NCI-H524 (cell line): ENCODE measurements around the gene HAUS1.
"Not testable (repeated sequence)": the region's sequence is repeated elsewhere in the genome, so short reads cannot be mapped to it uniquely, and the experiment has no call there.

Experiments
- DNase-seq, 2 experiments: peaks; one replicate each; lab custom pipeline; 2025; lab: John Stamatoyannopoulos, UW

HAUS1 gene

DNA sequence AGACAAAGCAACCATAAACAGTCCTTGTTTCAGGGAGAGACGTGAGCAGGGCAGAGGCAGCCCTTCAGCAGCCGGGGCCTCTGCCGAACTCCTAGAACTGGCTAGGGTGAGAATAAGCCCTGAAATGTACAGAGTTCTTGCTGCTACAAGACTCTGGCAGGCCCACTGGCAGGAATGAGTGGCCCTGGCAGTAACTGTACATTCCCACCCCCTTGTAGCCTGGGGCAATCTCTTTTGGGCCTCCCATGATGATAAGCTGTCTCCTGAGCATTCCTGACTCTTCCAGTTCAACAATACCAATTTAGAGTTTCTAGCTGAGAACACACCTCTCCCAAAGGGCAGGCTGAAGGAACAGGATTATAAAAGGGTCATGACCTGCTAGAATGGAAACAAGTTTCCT is 54.3 kb downstream of the HAUS1 start:
- DNase-seq: no peak

GRCh38 chr18:46160050-46160798 is 56.0 kb downstream of the HAUS1 start:
- no peak for DNase-seq

DNA sequence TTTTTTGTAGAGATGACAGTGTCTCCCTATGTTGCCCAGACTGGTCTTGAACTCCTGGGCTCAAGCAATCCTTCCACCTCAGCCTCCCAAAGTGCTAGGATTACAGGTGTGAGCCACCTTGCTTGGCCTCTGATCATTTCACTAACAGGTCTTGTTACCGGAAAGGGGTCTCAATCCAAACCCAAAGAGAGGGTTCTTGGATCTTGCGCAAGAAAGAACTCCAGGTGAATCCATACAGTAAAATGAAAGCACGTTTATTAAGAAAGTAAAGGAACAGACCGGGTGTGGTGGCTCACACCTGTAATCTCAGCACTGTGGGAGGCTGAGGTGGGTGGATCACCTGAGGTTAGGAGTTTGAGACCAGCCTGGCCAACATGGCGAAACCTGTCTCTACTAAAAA is 56.7 kb downstream of the HAUS1 start:
- not testable (repeated sequence) for DNase-seq

DNA sequence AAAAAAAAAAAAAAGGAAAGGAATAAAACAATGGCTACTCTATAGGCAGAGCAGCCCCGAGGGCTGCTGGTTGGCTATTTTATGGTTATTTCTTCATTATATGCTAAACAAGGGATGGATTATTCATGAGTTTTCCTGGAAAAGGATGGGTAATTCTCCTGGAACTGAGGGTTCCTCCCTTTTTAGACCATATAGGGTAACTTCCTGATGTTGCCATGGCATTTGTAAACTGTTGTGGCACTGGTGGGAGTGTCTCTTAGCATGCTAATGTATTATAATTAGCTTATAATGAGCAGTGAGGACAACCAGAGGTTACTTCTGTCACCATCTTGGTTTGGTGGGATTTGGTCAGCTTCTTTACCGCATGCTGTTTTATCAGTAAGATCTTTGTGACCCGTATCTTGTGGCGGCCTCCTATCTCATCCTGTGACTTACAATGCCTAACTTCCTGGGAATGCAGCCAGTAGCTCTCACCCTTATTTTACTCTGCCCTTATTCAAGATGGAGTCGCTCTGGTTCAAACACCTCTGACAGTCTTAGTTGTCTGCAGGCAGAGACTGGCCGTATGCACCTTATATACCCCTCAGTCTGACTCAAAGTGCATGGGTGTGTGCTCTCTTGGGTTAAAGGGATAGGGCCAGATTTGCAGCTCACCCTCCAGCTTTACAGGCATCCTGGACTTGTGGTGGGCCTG is 57.7 kb downstream of the HAUS1 start:
- DNase-seq: no peak

DNA sequence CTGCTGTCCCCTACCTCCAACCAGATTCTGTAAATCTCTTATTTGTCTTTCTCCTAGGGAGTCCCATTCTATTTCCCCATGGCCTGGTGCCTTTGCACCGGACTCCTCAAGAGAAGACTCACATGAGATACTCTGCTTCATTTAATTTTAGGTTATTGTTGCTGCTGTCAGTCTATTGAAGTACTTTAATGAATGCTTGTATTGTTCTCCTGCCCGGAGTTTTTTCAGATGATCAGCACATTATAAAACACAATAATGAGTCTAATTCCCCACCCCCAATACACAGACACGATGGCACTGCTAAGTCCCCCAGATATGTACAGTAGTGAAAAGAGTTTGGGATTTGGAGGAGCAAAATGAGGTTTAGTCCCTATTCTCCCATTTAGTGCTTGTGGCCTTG is 58.9 kb downstream of the HAUS1 start:
- DNase-seq: no peak

- DNase-seq: no peak
Observed at GRCh38 chr18:46163941-46164499, 59.8 kb downstream of the HAUS1 start.

DNA sequence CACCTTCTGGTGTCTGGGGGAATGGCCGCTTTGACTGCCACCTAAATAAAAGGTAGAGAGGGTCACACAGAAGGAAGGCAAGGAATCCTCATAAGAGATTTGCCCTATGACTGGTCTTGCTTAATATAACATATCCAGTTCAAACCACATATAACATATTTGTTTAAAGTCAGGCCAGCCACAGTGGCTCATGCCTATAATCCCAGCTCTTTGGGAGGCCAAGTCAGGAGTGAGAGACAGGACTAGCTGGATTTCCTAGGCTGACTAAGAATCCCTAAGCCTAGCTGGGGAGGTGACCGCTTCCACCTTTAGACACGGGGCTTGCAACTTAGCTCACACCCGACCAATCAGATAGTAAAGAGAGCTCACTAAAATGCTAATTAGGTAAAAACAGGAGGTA is 60.3 kb downstream of the HAUS1 start:
- not testable (repeated sequence) for DNase-seq

DNA sequence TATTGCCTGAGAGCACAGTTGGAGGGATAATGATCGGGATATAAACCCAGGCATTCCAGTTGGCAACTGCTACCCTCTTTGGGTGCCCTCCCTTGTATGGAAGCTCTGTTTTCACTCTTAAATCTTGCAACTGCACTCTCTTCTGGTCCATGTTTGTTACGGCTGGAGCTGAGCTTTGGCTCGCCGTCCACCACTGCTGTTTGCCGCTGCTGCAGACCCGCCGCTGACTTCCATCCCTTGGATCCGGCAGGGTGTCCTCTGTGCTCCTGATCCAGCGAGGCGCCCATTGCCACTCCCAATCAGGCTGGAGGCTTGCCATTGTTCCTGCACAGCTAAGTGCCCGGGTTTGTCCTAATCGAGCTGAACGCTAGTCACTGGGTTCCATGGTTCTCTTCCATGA is 60.7 kb downstream of the HAUS1 start:
- no peak for DNase-seq

DNA sequence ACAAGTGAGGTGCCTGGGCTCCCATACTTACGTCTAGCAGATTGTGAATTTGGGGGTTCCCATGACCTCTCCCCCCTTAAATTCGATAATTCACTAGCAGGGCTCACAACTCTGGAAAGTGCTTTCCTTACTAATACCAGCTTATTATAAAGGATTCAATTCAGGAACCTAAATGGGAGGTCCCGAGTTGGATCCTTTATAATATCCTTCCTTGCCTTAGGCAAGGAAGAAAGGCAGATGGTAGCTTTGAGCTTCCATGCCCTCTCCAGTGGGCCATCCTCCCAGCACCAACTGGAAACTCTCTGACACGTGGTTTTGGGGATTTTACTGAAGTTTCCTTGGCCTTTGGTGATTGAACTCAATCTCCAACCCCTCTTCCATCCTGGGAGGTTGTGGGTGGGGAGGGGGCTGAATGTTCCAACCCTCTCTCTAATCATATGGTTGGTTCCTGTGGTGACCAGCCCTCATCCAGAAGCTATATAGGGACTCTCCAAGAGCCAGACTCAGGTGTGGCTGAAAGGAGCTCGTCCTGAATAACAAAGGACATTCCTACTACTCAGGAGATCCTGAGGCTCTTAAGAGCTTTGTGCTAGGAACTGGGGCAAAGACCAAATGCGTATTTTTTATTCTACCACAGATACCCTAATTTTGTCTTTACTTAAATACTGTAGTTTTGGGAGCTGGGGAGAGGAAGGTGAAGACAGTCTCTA is 62.2 kb downstream of the HAUS1 start:
- DNase-seq: no peak

- no peak for DNase-seq
Observed at GRCh38 chr18:46167971-46168370, 63.8 kb downstream of the HAUS1 start.

DNA sequence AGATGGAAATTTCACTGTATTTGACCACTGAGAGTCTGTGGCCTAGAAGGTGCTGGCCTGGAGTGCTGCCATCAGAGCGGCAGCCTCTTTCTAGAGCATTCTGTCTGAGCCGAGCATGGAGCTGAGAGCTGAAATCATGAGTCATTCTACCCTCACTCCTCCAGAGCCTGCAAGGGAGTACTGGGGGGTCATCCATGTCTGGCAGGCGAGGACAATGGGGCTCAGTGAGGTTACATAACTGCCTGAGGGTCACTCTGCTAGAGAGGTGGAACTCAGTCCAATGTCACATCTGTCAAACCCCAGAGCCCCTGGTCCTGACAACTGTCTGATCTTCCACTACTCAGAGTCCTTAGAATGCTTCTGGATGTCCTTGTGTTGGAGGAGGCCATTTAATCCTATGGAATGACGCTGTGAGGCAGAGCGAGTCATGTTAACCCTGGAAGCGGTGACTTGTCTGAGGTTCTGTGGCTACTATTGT is 65.3 kb downstream of the HAUS1 start:
- DNase-seq: no peak

- DNase-seq: no peak
Observed at GRCh38 chr18:46171331-46171730, 67.1 kb downstream of the HAUS1 start.

DNA sequence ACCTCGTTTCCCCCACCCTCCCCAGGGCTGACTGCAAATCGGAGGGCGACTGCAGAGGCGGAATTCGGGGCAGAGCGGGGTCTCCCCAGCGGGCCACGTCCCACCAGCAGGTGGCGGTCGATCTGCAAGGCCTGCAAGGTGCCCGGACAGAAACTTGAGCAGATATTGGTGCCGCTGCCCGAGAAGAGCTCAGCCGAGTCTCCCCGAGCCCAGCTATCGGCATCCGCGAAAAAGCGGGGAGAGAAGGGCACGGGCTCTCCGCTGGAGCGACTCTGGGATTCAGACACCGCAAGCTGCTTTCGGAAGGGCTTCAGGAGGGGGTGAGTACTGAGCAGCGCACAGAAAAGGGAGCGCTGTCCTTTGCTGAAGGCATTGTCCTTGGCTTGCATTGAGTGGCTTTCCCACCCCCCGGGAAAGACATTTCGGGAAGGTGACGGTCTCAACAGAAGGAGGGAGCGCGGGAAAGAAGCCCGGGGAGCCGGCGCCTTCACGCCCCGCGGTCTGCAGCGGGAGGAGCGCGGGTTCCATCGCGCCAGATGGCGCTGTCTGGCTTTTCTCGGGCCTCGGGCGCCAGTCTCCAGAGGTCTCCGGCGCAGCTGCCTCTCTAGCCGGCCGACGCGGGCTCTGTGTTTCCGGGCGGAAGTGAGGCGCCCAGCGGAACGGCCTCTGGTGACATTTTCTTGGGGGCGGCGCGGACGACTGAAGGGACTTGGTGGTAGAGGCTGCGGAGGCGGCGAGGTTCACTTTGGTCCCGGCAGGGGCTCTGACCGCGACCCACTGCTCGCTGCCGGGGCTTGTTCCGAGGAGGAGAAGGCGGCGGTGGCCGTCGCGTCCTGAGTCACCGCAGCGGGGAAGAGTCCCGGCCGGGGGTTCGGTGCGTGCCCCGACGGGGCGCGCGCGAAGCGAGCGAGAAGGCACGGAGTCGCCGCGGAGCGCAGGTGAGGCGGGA is 69.5 kb downstream of the HAUS1 start:
- peak; percentile 83 to 91 for DNase-seq

DNA sequence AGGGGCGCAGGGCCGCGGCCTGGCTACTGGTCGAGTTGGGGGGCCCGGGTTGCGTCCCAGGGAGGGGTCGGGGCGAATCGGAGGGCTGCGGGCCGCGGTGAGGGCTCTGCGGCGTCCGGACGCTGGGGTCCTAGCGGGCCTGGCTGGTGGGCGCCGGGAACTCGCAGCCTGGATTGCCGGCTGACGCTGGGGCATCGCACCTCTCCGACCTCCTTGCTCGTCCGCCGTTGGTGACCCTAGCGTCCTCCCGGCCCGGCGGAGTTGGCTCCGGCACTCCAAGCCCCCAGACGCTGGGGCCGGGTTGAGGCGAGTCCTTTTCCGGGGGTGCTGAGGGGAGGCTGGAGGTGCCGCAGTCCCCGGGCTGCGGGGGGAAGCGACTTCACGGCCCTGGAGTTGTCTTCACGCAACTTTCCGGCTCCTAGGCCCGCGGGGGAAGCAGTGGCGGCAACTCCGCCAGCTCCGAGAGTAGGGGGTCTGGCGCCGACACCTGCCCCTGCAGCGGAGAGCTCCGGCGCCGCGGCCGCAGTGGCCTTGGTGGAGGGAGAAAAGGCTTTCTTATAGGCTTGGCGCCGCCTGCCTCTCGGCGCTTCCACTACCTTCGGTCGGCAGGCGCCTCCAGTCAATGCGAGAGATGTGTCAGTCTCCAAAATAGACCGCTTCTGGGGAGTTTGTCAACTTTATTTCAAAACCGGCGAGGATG is 70.3 kb downstream of the HAUS1 start:
- peak in 1 of 2 experiments; percentile 22 for DNase-seq

GRCh38 chr18:46176001-46176400 is 71.8 kb downstream of the HAUS1 start:
- no peak for DNase-seq
